ENCODE results near the gene ATP10D. TPM values are rescaled to one million over a fixed set of nuclear protein-coding genes. Genes with fewer than 3 reads are reported as not detected.
"Not testable (repeated sequence)": the region's sequence is repeated elsewhere in the genome, so short reads cannot be mapped to it uniquely, and the experiment has no call there.

ATP10D gene
- polyA plus RNA-seq, 3 donors from 2014 or later, result 13.5 to 23.9 (median 16.8) TPM

- Mint-ChIP-seq H3K36me3 (peaks cover 30 to 64% (median 52%) of the 10 kb centered on the region in 3 donors), H3K9me3 (peaks cover 0 to 5% (median 0%) of the 10 kb centered on the region in 6 donors), H3K4me3 (peak overlapping the region; percentile 66 to 85 (median 69)), H3K27me3 (ENCODE audit: low read depth in 3 of 3) (peaks cover 2 to 7% (median 2%) of the 10 kb centered on the region in 3 donors), H3K4me1 (peaks cover 78 to 82% of the 10 kb centered on the region in 2 donors), H3K27ac (peak overlapping the region; percentile 82 to 94 (median 94))
- peak; percentile 83 to 87 (median 85) for DNase-seq
Observed at GRCh38 chr4:47531241-47531953, 46.3 kb downstream of the ATP10D start.

- Mint-ChIP-seq H3K4me1 (peaks cover 81 to 84% of the 10 kb centered on the region in 2 donors), H3K27me3 (ENCODE audit: low read depth in 3 of 3) (peaks cover 2 to 7% (median 2%) of the 10 kb centered on the region in 3 donors), H3K27ac (peak overlapping the region; percentile 82 to 94 (median 94)), H3K36me3 (peaks cover 25 to 61% (median 50%) of the 10 kb centered on the region in 3 donors), H3K9me3 (peaks cover 0 to 5% (median 0%) of the 10 kb centered on the region in 6 donors), H3K4me3 (peak overlapping the region; percentile 66 to 85 (median 69))
- no peak for DNase-seq
Observed at GRCh38 chr4:47531954-47532321, 46.9 kb downstream of the ATP10D start.

- Mint-ChIP-seq H3K9me3 (peaks cover 0 to 5% (median 0%) of the 10 kb centered on the region in 6 donors), H3K27ac (peak overlapping the region; percentile 82 to 94 (median 94)), H3K27me3 (ENCODE audit: low read depth in 3 of 3) (peaks cover 2 to 7% (median 2%) of the 10 kb centered on the region in 3 donors), H3K4me3 (peak overlapping the region; percentile 66 to 85 (median 69)), H3K4me1 (peaks cover 79 to 84% of the 10 kb centered on the region in 2 donors), H3K36me3 (peaks cover 22 to 57% (median 42%) of the 10 kb centered on the region in 3 donors)
- DNase-seq, result no peak
Observed at GRCh38 chr4:47532658-47533057, 47.6 kb downstream of the ATP10D start.

GRCh38 chr4:47533689-47534347 is 48.7 kb downstream of the ATP10D start:
- H3K4me3 Mint-ChIP-seq, result peak overlapping the region; percentile 51 to 81 (median 70)
- H3K9me3 Mint-ChIP-seq, result peaks cover 0 to 5% (median 0%) of the 10 kb centered on the region in 6 donors
- H3K4me1 Mint-ChIP-seq, result peaks cover 83 to 88% of the 10 kb centered on the region in 2 donors
- H3K27ac Mint-ChIP-seq, result peak overlapping the region; percentile 55 to 93 (median 88)
- peaks cover 11 to 50% (median 31%) of the 10 kb centered on the region in 3 donors for H3K36me3 Mint-ChIP-seq
- H3K27me3 Mint-ChIP-seq (ENCODE audit: low read depth in 3 of 3), result peaks cover 2 to 7% (median 2%) of the 10 kb centered on the region in 3 donors
- peak in 1 of 3 donors; percentile 5 for DNase-seq

- Mint-ChIP-seq H3K27me3 (ENCODE audit: low read depth in 3 of 3) (peaks cover 2 to 7% (median 2%) of the 10 kb centered on the region in 3 donors), H3K4me1 (peaks cover 75 to 82% of the 10 kb centered on the region in 2 donors), H3K27ac (peak overlapping the region in 5 of 6 donors; percentile 55 to 93 (median 87)), H3K36me3 (peaks cover 8 to 42% (median 23%) of the 10 kb centered on the region in 3 donors), H3K9me3 (peaks cover 0 to 1% (median 0%) of the 10 kb centered on the region in 6 donors), H3K4me3 (peak overlapping the region; percentile 45 to 82 (median 69))
- no peak for DNase-seq
Observed at GRCh38 chr4:47534772-47535171, 49.7 kb downstream of the ATP10D start.

- Mint-ChIP-seq H3K27ac (peak overlapping the region; percentile 55 to 93 (median 80)), H3K4me1 (peaks cover 66 to 73% of the 10 kb centered on the region in 2 donors), H3K4me3 (peak overlapping the region; percentile 54 to 82 (median 69)), H3K27me3 (ENCODE audit: low read depth in 3 of 3) (peaks cover 2 to 7% (median 2%) of the 10 kb centered on the region in 3 donors), H3K9me3 (peaks cover 0 to 1% (median 0%) of the 10 kb centered on the region in 6 donors), H3K36me3 (peaks cover 9 to 40% (median 17%) of the 10 kb centered on the region in 3 donors)
- DNase-seq, result peak; percentile 12 to 30 (median 26)
Observed at GRCh38 chr4:47535567-47536147, 50.6 kb downstream of the ATP10D start.

GRCh38 chr4:47536966-47537365 is 51.9 kb downstream of the ATP10D start:
- H3K27me3 Mint-ChIP-seq (ENCODE audit: low read depth in 3 of 3), result peaks cover 0 to under 1% (median 0%) of the 10 kb centered on the region in 3 donors
- no peak overlapping the region for H3K4me3 Mint-ChIP-seq
- H3K4me1 Mint-ChIP-seq, result peaks cover 55 to 60% of the 10 kb centered on the region in 2 donors
- peaks cover 17 to 49% (median 25%) of the 10 kb centered on the region in 3 donors for H3K36me3 Mint-ChIP-seq
- H3K27ac Mint-ChIP-seq, result no peak overlapping the region
- peaks cover 0 to 1% (median 0%) of the 10 kb centered on the region in 6 donors for H3K9me3 Mint-ChIP-seq
- DNase-seq, result no peak

GRCh38 chr4:47538111-47538824 is 53.2 kb downstream of the ATP10D start:
- H3K27ac Mint-ChIP-seq, result peak overlapping the region in 3 of 6 donors; percentile 29 to 66 (median 30)
- DNase-seq, result no peak
- H3K36me3 Mint-ChIP-seq, result peaks cover 17 to 49% (median 25%) of the 10 kb centered on the region in 3 donors
- no peaks in the 10 kb centered on the region for H3K9me3 Mint-ChIP-seq
- no peak overlapping the region for H3K4me3 Mint-ChIP-seq
- H3K27me3 Mint-ChIP-seq (ENCODE audit: low read depth in 3 of 3), result no peaks in the 10 kb centered on the region
- peaks cover 42 to 47% of the 10 kb centered on the region in 2 donors for H3K4me1 Mint-ChIP-seq

- Mint-ChIP-seq H3K4me3 (no peak overlapping the region), H3K4me1 (peaks cover 40 to 42% of the 10 kb centered on the region in 2 donors), H3K36me3 (peaks cover 17 to 49% (median 25%) of the 10 kb centered on the region in 3 donors), H3K27ac (peak overlapping the region in 3 of 6 donors; percentile 12 to 30 (median 29)), H3K9me3 (no peaks in the 10 kb centered on the region), H3K27me3 (ENCODE audit: low read depth in 3 of 3) (no peaks in the 10 kb centered on the region)
- DNase-seq, result no peak
Observed at GRCh38 chr4:47538825-47539154, 53.7 kb downstream of the ATP10D start.

- Mint-ChIP-seq H3K4me1 (peaks cover 11 to 14% of the 10 kb centered on the region in 2 donors), H3K36me3 (peaks cover 35 to 52% (median 38%) of the 10 kb centered on the region in 3 donors)
- DNase-seq; H3K27me3 Mint-ChIP-seq (ENCODE audit: low read depth in 3 of 3); H3K9me3 Mint-ChIP-seq; H3K4me3 Mint-ChIP-seq; H3K27ac Mint-ChIP-seq: not testable (repeated sequence)
Observed at GRCh38 chr4:47542640-47543039, 57.6 kb downstream of the ATP10D start.

- no peak for DNase-seq
- no peaks in the 10 kb centered on the region for H3K9me3 Mint-ChIP-seq
- no peaks in the 10 kb centered on the region for H3K27me3 Mint-ChIP-seq (ENCODE audit: low read depth in 3 of 3)
- no peak overlapping the region for H3K4me3 Mint-ChIP-seq
- peaks cover 40 to 55% (median 43%) of the 10 kb centered on the region in 3 donors for H3K36me3 Mint-ChIP-seq
- peaks cover 8% of the 10 kb centered on the region in 2 donors for H3K4me1 Mint-ChIP-seq
- no peak overlapping the region for H3K27ac Mint-ChIP-seq
Observed at GRCh38 chr4:47543331-47543730, 58.3 kb downstream of the ATP10D start.

- Mint-ChIP-seq H3K36me3 (peaks cover 49 to 64% (median 57%) of the 10 kb centered on the region in 3 donors), H3K4me1 (peaks cover 0 to 13% of the 10 kb centered on the region in 2 donors), H3K27ac (peak overlapping the region in 1 of 6 donors; percentile 12)
- not testable (repeated sequence) for H3K9me3 Mint-ChIP-seq; H3K4me3 Mint-ChIP-seq; H3K27me3 Mint-ChIP-seq (ENCODE audit: low read depth in 3 of 3); DNase-seq
Observed at GRCh38 chr4:47550357-47550756, 65.3 kb downstream of the ATP10D start.

Measured in immature natural killer cell (primary cell).